ENCODE data around the gene PYGM.

Gene PYGM

GRCh38 chr11:64752175-64752970 is 7.4 kb downstream of the PYGM start:
- no peak for DNase-seq

- no peak for DNase-seq
These were observed 8.2 kb downstream of the PYGM start for GRCh38 chr11:64751580-64751979.

- no peak for DNase-seq
These were observed 8.6 kb downstream of the PYGM start for GRCh38 chr11:64751136-64751535.

GRCh38 chr11:64750361-64751054 is 9.3 kb downstream of the PYGM start:
- no peak for DNase-seq

GRCh38 chr11:64747961-64748665 is 11.7 kb downstream of the PYGM start:
- DNase-seq: no peak

GRCh38 chr11:64746486-64746885 is 13.3 kb downstream of the PYGM start:
- no peak for DNase-seq

GRCh38 chr11:64745521-64746328 is 14.0 kb downstream of the PYGM start:
- peak; percentile 73 for DNase-seq

- peak; percentile 65 for DNase-seq
These were observed 14.6 kb downstream of the PYGM start for GRCh38 chr11:64745189-64745520.

GRCh38 chr11:64744544-64745188 is 15.1 kb downstream of the PYGM start:
- no peak for DNase-seq

- DNase-seq: peak; percentile 32
These were observed 15.9 kb downstream of the PYGM start, which contains the start of gene RASGRP2 for GRCh38 chr11:64743591-64744543. RASGRP2 (minus strand) TSS chr11:64744142; CDS start chr11:64742866, 1,276 bp downstream.

- no peak for DNase-seq
These were observed 16.7 kb downstream of the PYGM start for GRCh38 chr11:64742889-64743590.

GRCh38 chr11:64742087-64742888 is 17.5 kb downstream of the PYGM start:
- no peak for DNase-seq

- DNase-seq: no peak
These were observed 18.2 kb downstream of the PYGM start for GRCh38 chr11:64741375-64742086.

- DNase-seq: no peak
These were observed 19.9 kb downstream of the PYGM start for GRCh38 chr11:64739871-64740270.

- DNase-seq: no peak
These were observed 23.1 kb downstream of the PYGM start for GRCh38 chr11:64736654-64737053.

GRCh38 chr11:64735725-64736259 is 24.0 kb downstream of the PYGM start:
- DNase-seq: no peak

GRCh38 chr11:64734811-64735724 is 24.7 kb downstream of the PYGM start:
- no peak for DNase-seq
